Upper lobe of left lung (tissue), 6 donors: ENCODE measurements around the gene ANKS1B. TPM values are rescaled to one million over a fixed set of nuclear protein-coding genes. Genes with fewer than 3 reads are reported as not detected.
A peak's percentile ranks its signal among the peaks of the same experiment; 100 is the strongest.

Experiments used
- ATAC-seq, 2 donors: fragments of 200-7000 bp; cut with Tn5 transposase; one replicate each; pipeline ENCODE4 v1.9.1; 2022; ENCODE audit warnings: mild to moderate bottlenecking in 2 of 2, moderate library complexity in 2 of 2; ENCODE audit not compliant: low FRiP score in 2 of 2
- DNase-seq, 2 donors: peaks; one replicate each; pipeline ENCODE4 v3.0.0-alpha.2; 2019 to 2020
- H3K27ac ChIP-seq, 4 donors: fragments of 200-600 bp; sonication (generic); one replicate each; pipeline ENCODE4 v1.5.1; 2016 to 2019
- H3K27me3 ChIP-seq, 4 donors: fragments of 200-600 bp; sonication (generic); one replicate each; pipeline ENCODE4 v1.5.1; 2017 to 2019
- H3K36me3 ChIP-seq, 4 donors: fragments of 200-600 bp; sonication (generic); one replicate each; pipeline ENCODE4 v1.5.1; 2016 to 2019
- H3K4me1 ChIP-seq, 4 donors: fragments of 200-600 bp; sonication (generic); one replicate each; pipeline ENCODE4 v1.5.1; 2018 to 2019
- H3K4me3 ChIP-seq, 4 donors: fragments of 200-600 bp; sonication (generic); one replicate each; pipeline ENCODE4 v1.5.1; 2017 to 2019; ENCODE audit warnings: mild to moderate bottlenecking in 2 of 4, moderate library complexity in 1 of 4
- H3K9me3 ChIP-seq, 4 donors: fragments of 200-600 bp; sonication (generic); one replicate each; pipeline ENCODE4 v1.5.1; 2018 to 2019
- CTCF ChIP-seq, 6 experiments: fragments of 450-650 bp in 4 of 6; fragments of 200-600 bp in 2 of 6; sonication (generic) in 2 of 6; IDR thresholded peaks; one replicate each; pipeline ENCODE4 v1.5.1; 2016 to 2019; ENCODE audit warnings: antibody characterized with exemption in 6 of 6
- EP300 ChIP-seq, 4 donors: sonication (generic); formaldehyde crosslinking; IDR thresholded peaks; one replicate each; pipeline ENCODE4 v1.5.1; 2017; ENCODE audit warnings: antibody characterized with exemption in 4 of 4, control low read depth in 2 of 4
- POLR2A ChIP-seq, 4 donors: fragments of 450-650 bp; IDR thresholded peaks; one replicate each; pipeline ENCODE4 v1.5.1; 2016 to 2017; ENCODE audit warnings: antibody characterized with exemption in 4 of 4, mild to moderate bottlenecking in 2 of 4
- POLR2AphosphoS5 ChIP-seq, 2 donors: sonication (generic); formaldehyde crosslinking; IDR thresholded peaks; one replicate each; pipeline ENCODE4 v1.5.1; 2017; ENCODE audit warnings: antibody characterized with exemption in 2 of 2
- WGBS, 2 donors: methylation state at CpG; one replicate each; pipeline ENCODE4 v1.1.5; 2017 to 2018; 5-methylcytosine and 5-hydroxymethylcytosine counted together
- total RNA-seq, 6 donors: library from RNA; depleted of rRNA in 4 of 6; stranded (reverse); fragments of >200 nt in 4 of 6; gene quantifications; one replicate each; pipeline versions ENCODE4 v1.1.0 to v1.2.1, GENCODE V29; 2016 to 2021
- donor health status: DM: no; HTN: no; CAD: no; lungs with moderate emphysema.
- donor health status: DM: no; HTN: yes; CAD: no; lungs with severe emphysema.

ANKS1B gene
- total RNA-seq, 6 donors from 2014 or later = 5.1 to 23.7 (median 7.2) TPM

DNA sequence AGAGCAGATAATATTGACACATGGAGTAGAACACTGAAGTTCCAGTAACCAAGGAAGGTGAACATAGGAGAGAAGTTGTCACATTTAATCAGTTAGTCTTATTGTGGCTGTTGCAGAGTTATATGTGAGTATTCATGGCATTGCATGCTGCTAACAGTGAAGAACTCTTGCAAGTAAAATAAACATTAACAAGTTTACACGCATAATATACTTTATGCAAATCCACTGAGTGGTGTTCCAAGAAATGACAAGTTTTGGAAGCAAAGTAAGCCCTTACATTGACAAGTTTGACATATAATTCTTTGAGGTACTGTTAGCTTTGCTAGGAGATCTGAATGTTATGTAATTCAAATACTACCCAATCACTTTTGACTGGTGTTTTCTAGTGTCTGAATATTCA, 125.6 kb downstream of the ANKS1B start:
- WGBS, 2 donors = 76 to 77% methylated on average over 1 of the region's 1 CpG
- H3K27me3 ChIP-seq = no peaks in the 10 kb centered on the region
- TF ChIP-seq POLR2A (IDR thresholded peaks at IDR 0.05) (no peak), EP300 (IDR thresholded peaks at IDR 0.05) (no peak), CTCF (IDR thresholded peaks at IDR 0.05) (no peak), POLR2AphosphoS5 (IDR thresholded peaks at IDR 0.05) (no peak)

DNA sequence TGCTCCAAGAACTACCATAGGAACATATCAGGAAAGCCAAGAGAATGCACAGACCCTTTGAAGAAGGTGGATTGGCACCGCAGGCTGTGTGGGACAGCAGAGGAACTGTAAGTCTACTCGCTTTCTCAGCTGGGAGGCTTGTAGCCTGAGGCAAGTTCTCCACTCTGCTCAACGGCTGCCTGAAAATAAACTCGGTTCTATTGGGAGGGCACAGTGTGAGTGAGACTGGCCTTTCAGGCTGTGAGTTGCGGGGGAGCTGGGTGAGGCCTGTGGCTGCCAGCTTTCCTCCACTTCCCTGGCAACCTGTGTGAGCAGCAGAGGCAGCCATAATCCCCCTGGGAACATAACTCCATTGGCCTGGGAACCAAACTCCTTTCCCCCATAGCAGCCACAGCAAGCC, 132.1 kb downstream of the ANKS1B start:
- Histone ChIP-seq H3K27me3 (no peaks in the 10 kb centered on the region), H3K4me3 (no peak overlapping the region), H3K36me3 (no peaks in the 10 kb centered on the region), H3K9me3 (no peaks in the 10 kb centered on the region), H3K27ac (no peak overlapping the region), H3K4me1 (no peaks in the 10 kb centered on the region)
- 82 to 91% methylated on average over 5 of the region's 5 CpGs for WGBS, 2 donors
- ATAC-seq (no peak), DNase-seq (peak in 1 of 2 donors; percentile 16)
- TF ChIP-seq POLR2A (IDR thresholded peaks at IDR 0.05) = no peak
- TF ChIP-seq CTCF (IDR thresholded peaks at IDR 0.05) = no peak
- TF ChIP-seq POLR2AphosphoS5 (IDR thresholded peaks at IDR 0.05) = no peak

More for the DNA sequence above, 125.6 kb downstream of the ANKS1B start:
- Histone ChIP-seq H3K9me3 (no peaks in the 10 kb centered on the region), H3K36me3 (no peaks in the 10 kb centered on the region), H3K4me3 (no peak overlapping the region), H3K27ac (no peak overlapping the region), H3K4me1 (no peaks in the 10 kb centered on the region)
- DNase-seq (no peak), ATAC-seq (no peak)

DNA sequence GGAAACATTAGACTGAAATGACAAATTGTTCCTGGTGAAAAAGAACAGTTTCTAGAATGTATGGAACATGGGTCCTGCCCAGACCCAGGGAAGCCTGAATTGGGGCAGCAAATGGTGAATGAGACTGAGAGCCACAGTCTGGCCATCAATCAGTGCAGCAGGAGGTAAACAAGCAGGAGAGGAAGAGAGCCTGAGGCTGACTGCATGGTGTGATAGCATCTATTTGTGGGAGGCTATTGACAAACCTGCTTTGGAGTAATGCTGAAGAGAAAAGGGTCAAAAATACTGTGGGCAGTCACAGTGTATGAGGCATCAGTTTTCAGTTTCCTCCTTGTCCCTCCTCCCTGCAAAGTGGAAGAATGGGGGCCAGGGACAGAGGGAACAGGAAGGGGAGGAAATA, 136.8 kb downstream of the ANKS1B start:
- ATAC-seq (no peak), DNase-seq (no peak)
- Histone ChIP-seq H3K4me3 (no peak overlapping the region), H3K4me1 (no peaks in the 10 kb centered on the region), H3K27ac (no peak overlapping the region), H3K27me3 (no peaks in the 10 kb centered on the region), H3K36me3 (no peaks in the 10 kb centered on the region), H3K9me3 (no peaks in the 10 kb centered on the region)
- no peak for TF ChIP-seq CTCF (IDR thresholded peaks at IDR 0.05)
- no peak for TF ChIP-seq POLR2AphosphoS5 (IDR thresholded peaks at IDR 0.05)
- TF ChIP-seq EP300 (IDR thresholded peaks at IDR 0.05) = no peak
- no peak for TF ChIP-seq POLR2A (IDR thresholded peaks at IDR 0.05)

GRCh38 chr12:99834710-99835109, 150.0 kb downstream of the ANKS1B start:
- Histone ChIP-seq H3K9me3 (no peaks in the 10 kb centered on the region), H3K4me3 (no peak overlapping the region), H3K36me3 (no peaks in the 10 kb centered on the region), H3K4me1 (no peaks in the 10 kb centered on the region), H3K27ac (no peak overlapping the region), H3K27me3 (no peaks in the 10 kb centered on the region)
- TF ChIP-seq POLR2A (IDR thresholded peaks at IDR 0.05) (no peak), POLR2AphosphoS5 (IDR thresholded peaks at IDR 0.05) (no peak), CTCF (IDR thresholded peaks at IDR 0.05) (no peak), EP300 (IDR thresholded peaks at IDR 0.05) (no peak)
- ATAC-seq = no peak
- 98 to 100% methylated on average over 2 of the region's 2 CpGs for WGBS, 2 donors
- DNase-seq = no peak

GRCh38 chr12:99833397-99833796, 151.3 kb downstream of the ANKS1B start:
- no peaks in the 10 kb centered on the region for H3K4me1 ChIP-seq
- DNase-seq (no peak), ATAC-seq (no peak)
- TF ChIP-seq CTCF (IDR thresholded peaks at IDR 0.05) (no peak), POLR2A (IDR thresholded peaks at IDR 0.05) (no peak), POLR2AphosphoS5 (IDR thresholded peaks at IDR 0.05) (no peak), EP300 (IDR thresholded peaks at IDR 0.05) (no peak)
- H3K27me3 ChIP-seq = no peaks in the 10 kb centered on the region
- no peak overlapping the region for H3K4me3 ChIP-seq
- H3K9me3 ChIP-seq = no peaks in the 10 kb centered on the region
- no peaks in the 10 kb centered on the region for H3K36me3 ChIP-seq
- WGBS, 2 donors = 41 to 54% methylated on average over 1 of the region's 1 CpG
- no peak overlapping the region for H3K27ac ChIP-seq
